ENCODE results near the gene HLA-DRB1. TPM values are rescaled to one million over a fixed set of nuclear protein-coding genes. Genes with fewer than 3 reads are reported as not detected.

HLA-DRB1 gene
- total RNA-seq, 1 experiment from 2014 or later = not detected

- H3K27me3 Mint-ChIP-seq (ENCODE audit: insufficient read depth, unreplicated experiment) = no peaks in the 10 kb centered on the region
- Histone ChIP-seq H3K9me3 (no peaks in the 10 kb centered on the region), H3K4me1 (no peaks in the 10 kb centered on the region), H3K4me3 (ENCODE audit: low read depth, low read length) (no peak overlapping the region), H3K36me3 (ENCODE audit: control insufficient read depth, insufficient read depth, low read length) (no peaks in the 10 kb centered on the region), H3K27me3 (replicated peaks; ENCODE audit: control insufficient read depth, insufficient read depth, low read length) (no peaks in the 10 kb centered on the region)
- H3K4me1 Mint-ChIP-seq (ENCODE audit: low read depth, unreplicated experiment) = no peaks in the 10 kb centered on the region
- BruUV-seq (replicated peaks) = no TSS peak
- DNase-seq = peak in 1 of 2 experiments; percentile 37
- intact Hi-C loops (cut with micrococcal nuclease; ENCODE audit: unreplicated experiment) = no loop called here
- ChIA-PET CTCF (no interaction called here), POLR2A (no interaction called here)
- H3K9me3 Mint-ChIP-seq (ENCODE audit: unreplicated experiment) = no peaks in the 10 kb centered on the region
- H3K36me3 Mint-ChIP-seq (ENCODE audit: insufficient read depth, unreplicated experiment) = no peaks in the 10 kb centered on the region
- no peak overlapping the region for H3K27ac Mint-ChIP-seq (ENCODE audit: unreplicated experiment)
- TF ChIP-seq CTCF (IDR thresholded peaks at IDR 0.05; ENCODE audit: insufficient read depth in 1 of 2, low read depth in 1 of 2, low read length in 1 of 2, severe bottlenecking in 1 of 2, unreplicated experiment in 1 of 2) = no peak
- H3K4me3 Mint-ChIP-seq (ENCODE audit: unreplicated experiment) = no peak overlapping the region
Measured at GRCh38 chr6:32609731-32610640, 20.3 kb upstream of the HLA-DRB1 start.

GRCh38 chr6:32609391-32609730 is 19.7 kb upstream of the HLA-DRB1 start:
- Mint-ChIP-seq H3K36me3 (ENCODE audit: insufficient read depth, unreplicated experiment) (no peaks in the 10 kb centered on the region), H3K4me1 (ENCODE audit: low read depth, unreplicated experiment) (no peaks in the 10 kb centered on the region), H3K9me3 (ENCODE audit: unreplicated experiment) (no peaks in the 10 kb centered on the region), H3K4me3 (ENCODE audit: unreplicated experiment) (no peak overlapping the region), H3K27me3 (ENCODE audit: insufficient read depth, unreplicated experiment) (no peaks in the 10 kb centered on the region), H3K27ac (ENCODE audit: unreplicated experiment) (no peak overlapping the region)
- BruUV-seq (replicated peaks) = no TSS peak
- Histone ChIP-seq H3K36me3 (ENCODE audit: control insufficient read depth, insufficient read depth, low read length) (no peaks in the 10 kb centered on the region), H3K4me1 (no peaks in the 10 kb centered on the region), H3K27me3 (replicated peaks; ENCODE audit: control insufficient read depth, insufficient read depth, low read length) (no peaks in the 10 kb centered on the region), H3K4me3 (ENCODE audit: low read depth, low read length) (no peak overlapping the region), H3K9me3 (no peaks in the 10 kb centered on the region)
- no peak for TF ChIP-seq CTCF (IDR thresholded peaks at IDR 0.05; ENCODE audit: insufficient read depth in 1 of 2, low read depth in 1 of 2, low read length in 1 of 2, severe bottlenecking in 1 of 2, unreplicated experiment in 1 of 2)
- no peak for DNase-seq
- POLR2A ChIA-PET = no interaction called here
- CTCF ChIA-PET = no interaction called here
- intact Hi-C loops (cut with micrococcal nuclease; ENCODE audit: unreplicated experiment) = no loop called here

- TF ChIP-seq CTCF (IDR thresholded peaks at IDR 0.05; ENCODE audit: insufficient read depth in 1 of 2, low read depth in 1 of 2, low read length in 1 of 2, severe bottlenecking in 1 of 2, unreplicated experiment in 1 of 2) = no peak
- DNase-seq = no peak
- no peaks in the 10 kb centered on the region for H3K9me3 Mint-ChIP-seq (ENCODE audit: unreplicated experiment)
- intact Hi-C loops (cut with micrococcal nuclease; ENCODE audit: unreplicated experiment) = no loop called here
- H3K27me3 ChIP-seq (replicated peaks; ENCODE audit: control insufficient read depth, insufficient read depth, low read length) = no peaks in the 10 kb centered on the region
- peaks cover 4% of the 10 kb centered on the region for H3K27me3 Mint-ChIP-seq (ENCODE audit: insufficient read depth, unreplicated experiment)
- no peaks in the 10 kb centered on the region for H3K4me1 ChIP-seq
- no TSS peak for BruUV-seq (replicated peaks)
- no peaks in the 10 kb centered on the region for H3K4me1 Mint-ChIP-seq (ENCODE audit: low read depth, unreplicated experiment)
- no peaks in the 10 kb centered on the region for H3K9me3 ChIP-seq
- POLR2A ChIA-PET = no interaction called here
- H3K36me3 Mint-ChIP-seq (ENCODE audit: insufficient read depth, unreplicated experiment) = no peaks in the 10 kb centered on the region
- CTCF ChIA-PET = no interaction called here
- no peaks in the 10 kb centered on the region for H3K36me3 ChIP-seq (ENCODE audit: control insufficient read depth, insufficient read depth, low read length)
- no peak overlapping the region for H3K4me3 ChIP-seq (ENCODE audit: low read depth, low read length)
- H3K27ac Mint-ChIP-seq (ENCODE audit: unreplicated experiment) = no peak overlapping the region
- no peak overlapping the region for H3K4me3 Mint-ChIP-seq (ENCODE audit: unreplicated experiment)
Measured at GRCh38 chr6:32608362-32608761, 18.7 kb upstream of the HLA-DRB1 start.

Measured in Caco-2 (cell line).